Esophagus muscularis mucosa (tissue), 3 donors: ENCODE results near the gene COX8C.

ENCODE experiments used
- CTCF ChIP-seq, 3 experiments: fragments of 200-600 bp in 2 of 3; fragments of 450-650 bp in 1 of 3; sonication (generic) in 2 of 3; IDR thresholded peaks; one replicate each; pipeline ENCODE4 v1.5.1; 2017 to 2019; ENCODE audit warnings: antibody characterized with exemption in 3 of 3, mild to moderate bottlenecking in 2 of 3, moderate library complexity in 1 of 3
- POLR2A ChIP-seq: fragments of 450-650 bp; IDR thresholded peaks from one replicate; pipeline ENCODE4 v1.6.1; 2017; ENCODE audit warnings: antibody characterized with exemption, moderate library complexity, mild to moderate bottlenecking, low read depth
- POLR2AphosphoS5 ChIP-seq, 2 donors: sonication (generic); formaldehyde crosslinking; IDR thresholded peaks; one replicate each; pipeline ENCODE4 v1.6.1; 2017; ENCODE audit warnings: antibody characterized with exemption in 2 of 2

- TF ChIP-seq CTCF (IDR thresholded peaks at IDR 0.05) (no peak), POLR2A (no peak), POLR2AphosphoS5 (IDR thresholded peaks at IDR 0.05) (no peak)
Observed at GRCh38 chr14:93319958-93320357, 27.0 kb upstream of the COX8C start.
